H1 (cell line): ENCODE data around the gene PTGES2. TPM values are rescaled to one million over a fixed set of nuclear protein-coding genes. Genes with fewer than 3 reads are reported as not detected.

Experiments
- CTCF ChIA-PET: fragments of 300-600 bp; sonication (Branson Sonifier 250); formaldehyde crosslinking; loops from one replicate; lab custom pipeline; 2021; ENCODE audit not compliant: partially characterized antibody; lab: Charles Lee
- POLR2A ChIA-PET: fragments of 300-600 bp; sonication (Branson Sonifier 250); formaldehyde crosslinking; loops from one replicate; lab custom pipeline; 2021; ENCODE audit warnings: inconsistent platforms; ENCODE audit not compliant: partially characterized antibody; lab: Charles Lee
- DNase-seq, 2 experiments: peaks; one replicate each; pipeline versions ENCODE4 v3.0.0 to v3.0.0-alpha.2; 2010 to 2022; ENCODE audit warnings: low spot score in 2 of 2, low read depth in 1 of 2, mixed read lengths in 1 of 2
- FAIRE-seq: peaks from 2 replicates; lab custom pipeline; 2011; peaks lifted over from hg19 to GRCh38; lab: Jason Lieb, UNC
- H2AFZ ChIP-seq: 2 replicates; pipeline ENCODE4 v1.8.1; 2012; ENCODE audit warnings: low read length, inconsistent platforms
- H2AK5ac ChIP-seq: 2 replicates; pipeline ENCODE4 v1.6.1; 2013; ENCODE audit warnings: low read depth, low read length
- H2BK120ac ChIP-seq: replicated peaks from 2 replicates; pipeline ENCODE3; 2013; ENCODE audit warnings: low read depth, low read length, inconsistent platforms
- H2BK12ac ChIP-seq: 2 replicates; pipeline ENCODE4 v1.6.1; 2013; ENCODE audit warnings: low read depth, low read length
- H2BK15ac ChIP-seq: 2 replicates; pipeline ENCODE4 v1.6.1; 2013; ENCODE audit warnings: low read length
- H2BK20ac ChIP-seq: 2 replicates; pipeline ENCODE4 v1.6.1; 2013; ENCODE audit warnings: low read length
- H2BK5ac ChIP-seq: 2 replicates; pipeline ENCODE4 v1.6.1; 2013; ENCODE audit warnings: low read depth, low read length
- H3K14ac ChIP-seq: 2 replicates; pipeline ENCODE4 v1.6.1; 2013; ENCODE audit warnings: inconsistent platforms; ENCODE audit not compliant: insufficient read length
- H3K18ac ChIP-seq: 2 replicates; pipeline ENCODE4 v1.6.1; 2013; ENCODE audit warnings: low read length; ENCODE audit errors: extremely low read depth
- H3K23ac ChIP-seq: 2 replicates; pipeline ENCODE4 v1.6.1; 2013; ENCODE audit warnings: inconsistent platforms; ENCODE audit not compliant: insufficient read length
- H3K23me2 ChIP-seq: 2 replicates; pipeline ENCODE4 v1.6.1; 2013; ENCODE audit warnings: low read depth, low read length
- H3K27ac ChIP-seq: 2 replicates; pipeline ENCODE4 v1.6.1; 2011; ENCODE audit warnings: low read depth, low read length, inconsistent platforms
- H3K27me3 ChIP-seq, 4 experiments: replicated peaks in 1 of 4; 1 replicate in 1 of 4; 2 replicates in 3 of 4; pipeline versions ENCODE4 v1.6.1 to v1.8.1; 2011 to 2013; ENCODE audit warnings: low read length in 3 of 4, mild to moderate bottlenecking in 3 of 4, inconsistent platforms in 2 of 4, mixed read lengths in 2 of 4, moderate library complexity in 1 of 4; ENCODE audit not compliant: control insufficient read depth in 3 of 4, insufficient read depth in 3 of 4; ENCODE audit errors: extremely low read depth in 1 of 4
- H3K36me3 ChIP-seq, 4 experiments: 2 replicates each; pipeline versions ENCODE4 v1.6.1 to v1.8.1; 2011 to 2013; ENCODE audit warnings: mild to moderate bottlenecking in 4 of 4, low read length in 3 of 4, moderate library complexity in 2 of 4, control low read depth in 1 of 4, inconsistent platforms in 1 of 4; ENCODE audit not compliant: insufficient read depth in 4 of 4, control insufficient read depth in 2 of 4
- H3K4ac ChIP-seq: replicated peaks from 2 replicates; pipeline ENCODE3; 2013; ENCODE audit warnings: low read length, low read depth, mixed read lengths, inconsistent platforms; ENCODE audit not compliant: insufficient read length
- H3K4me1 ChIP-seq, 4 experiments: replicated peaks in 1 of 4; 1 replicate in 1 of 4; 2 replicates in 3 of 4; pipeline versions ENCODE4 v1.6.1 to v1.8.1; 2011 to 2013; ENCODE audit warnings: low read length in 3 of 4, inconsistent platforms in 2 of 4, mixed read lengths in 1 of 4; ENCODE audit not compliant: insufficient read depth in 4 of 4, control insufficient read depth in 3 of 4
- H3K4me2 ChIP-seq, 2 experiments: 2 replicates each; pipeline versions ENCODE4 v1.6.1 to v1.8.1; 2011 to 2013; ENCODE audit warnings: low read depth in 2 of 2, low read length in 2 of 2, control low read depth in 1 of 2, inconsistent platforms in 1 of 2, mild to moderate bottlenecking in 1 of 2; ENCODE audit not compliant: insufficient read depth in 1 of 2
- H3K4me3 ChIP-seq, 4 experiments: fragments of 200-600, 300-600 bp in 1 of 4; sonication (generic), shearing (Covaris generic), sonication (Bioruptor Twin) in 1 of 4; 2 replicates each; pipeline versions ENCODE4 v1.5.1 to v1.8.1; 2011 to 2016; ENCODE audit warnings: low read length in 4 of 4, low read depth in 3 of 4, control low read depth in 2 of 4, inconsistent platforms in 2 of 4, mild to moderate bottlenecking in 2 of 4, mixed read lengths in 1 of 4, moderate library complexity in 1 of 4; ENCODE audit not compliant: insufficient read depth in 2 of 4; ENCODE audit errors: extremely low read depth in 1 of 4
- H3K56ac ChIP-seq: replicated peaks from 2 replicates; pipeline ENCODE3; 2013; ENCODE audit warnings: low read depth, mild to moderate bottlenecking, mixed read lengths, low read length, inconsistent platforms; ENCODE audit not compliant: insufficient read length
- H3K79me1 ChIP-seq: 2 replicates; pipeline ENCODE4 v1.6.1; 2013; ENCODE audit warnings: low read depth, low read length, control low read depth
- H3K79me2 ChIP-seq, 2 experiments: 2 replicates each; pipeline versions ENCODE4 v1.6.1 to v1.8.1; 2012 to 2013; ENCODE audit warnings: low read length in 2 of 2, mild to moderate bottlenecking in 2 of 2, inconsistent platforms in 1 of 2; ENCODE audit not compliant: insufficient read depth in 2 of 2, control insufficient read depth in 1 of 2
- H3K9ac ChIP-seq, 4 experiments: replicated peaks in 1 of 4; 1 replicate in 1 of 4; 2 replicates in 3 of 4; pipeline versions ENCODE4 v1.6.1 to v1.8.1; 2011 to 2013; ENCODE audit warnings: low read depth in 3 of 4, low read length in 3 of 4, control low read depth in 2 of 4, mild to moderate bottlenecking in 2 of 4, moderate library complexity in 2 of 4, inconsistent platforms in 1 of 4; ENCODE audit errors: extremely low read depth in 1 of 4
- H3K9me3 ChIP-seq, 2 experiments: 2 replicates each; pipeline versions ENCODE4 v1.6.1 to v1.8.1; 2012 to 2013; ENCODE audit warnings: mild to moderate bottlenecking in 2 of 2, moderate library complexity in 2 of 2, control low read depth in 1 of 2, inconsistent platforms in 1 of 2, low read depth in 1 of 2, low read length in 1 of 2, mixed read lengths in 1 of 2; ENCODE audit not compliant: insufficient read depth in 2 of 2
- H4K20me1 ChIP-seq, 2 experiments: replicated peaks in 1 of 2; 2 replicates each; pipeline versions ENCODE3 to v1.8.1; 2011 to 2013; ENCODE audit warnings: inconsistent platforms in 2 of 2, low read length in 2 of 2, mild to moderate bottlenecking in 1 of 2; ENCODE audit not compliant: insufficient read depth in 2 of 2, control insufficient read depth in 1 of 2
- H4K5ac ChIP-seq: 2 replicates; pipeline ENCODE4 v1.6.1; 2013; ENCODE audit warnings: low read length, low read depth, mixed read lengths, inconsistent platforms; ENCODE audit not compliant: insufficient read length
- H4K8ac ChIP-seq: 2 replicates; pipeline ENCODE4 v1.8.0; 2013; ENCODE audit warnings: mild to moderate bottlenecking, moderate library complexity, low read length, inconsistent platforms; ENCODE audit not compliant: insufficient read depth; ENCODE audit errors: extremely low read depth
- H4K91ac ChIP-seq: replicated peaks from 2 replicates; pipeline ENCODE3; 2013; ENCODE audit warnings: low read length, mixed read lengths, inconsistent platforms; ENCODE audit not compliant: insufficient read length
- TEAD4 ChIP-seq: IDR thresholded peaks from 2 replicates; pipeline ENCODE4 v1.6.1; 2012; ENCODE audit warnings: low read depth, low read length, inconsistent platforms, mixed read lengths
- WGBS, 2 experiments: shearing (Covaris generic) in 1 of 2; methylation state at CpG; one replicate each; pipeline versions ENCODE4 v1.1.6 to v1.1.7; 2013 to 2015; ENCODE audit warnings: low lambda C conversion rate in 2 of 2, mixed read lengths in 2 of 2, inconsistent platforms in 1 of 2, low coverage in 1 of 2, missing lambda C conversion rate in 1 of 2; ENCODE audit not compliant: insufficient replicate concordance in 2 of 2, insufficient coverage in 1 of 2, insufficient read length in 1 of 2; ENCODE audit errors: extremely low coverage in 1 of 2, missing lambda C conversion rate in 1 of 2; 5-methylcytosine and 5-hydroxymethylcytosine counted together
- polyA plus RNA-seq, 7 experiments: library from polyadenylated mRNA; depleted of rRNA in 3 of 7; stranded (reverse) in 5 of 7; unstranded in 2 of 7; fragments of >200 nt in 5 of 7; fragments of 200-250 nt in 2 of 7; gene quantifications; 1 replicate in 5 of 7; 2 replicates in 1 of 7; 4 replicates in 1 of 7; pipeline versions ENCODE4 v1.2.1 to v1.2.3, GENCODE V29; 2011 to 2013; ENCODE audit warnings: missing spikeins in 2 of 7, mixed read lengths in 2 of 7
- total RNA-seq: library from RNA; stranded (reverse); fragmentation: NEBNext Ultra II Directional; extraction: Animal tissue kit (Norgen Biotek cat#: 25700); gene quantifications from 2 replicates; pipeline ENCODE4 v1.2.1, GENCODE V29; 2021

The PTGES2 gene
- total and polyA plus RNA-seq, 2 of the 8 experiments (the other 6 are each of a cell fraction or from before 2014, with no cell fraction given) = 80.7 to 81.2 TPM

DNA sequence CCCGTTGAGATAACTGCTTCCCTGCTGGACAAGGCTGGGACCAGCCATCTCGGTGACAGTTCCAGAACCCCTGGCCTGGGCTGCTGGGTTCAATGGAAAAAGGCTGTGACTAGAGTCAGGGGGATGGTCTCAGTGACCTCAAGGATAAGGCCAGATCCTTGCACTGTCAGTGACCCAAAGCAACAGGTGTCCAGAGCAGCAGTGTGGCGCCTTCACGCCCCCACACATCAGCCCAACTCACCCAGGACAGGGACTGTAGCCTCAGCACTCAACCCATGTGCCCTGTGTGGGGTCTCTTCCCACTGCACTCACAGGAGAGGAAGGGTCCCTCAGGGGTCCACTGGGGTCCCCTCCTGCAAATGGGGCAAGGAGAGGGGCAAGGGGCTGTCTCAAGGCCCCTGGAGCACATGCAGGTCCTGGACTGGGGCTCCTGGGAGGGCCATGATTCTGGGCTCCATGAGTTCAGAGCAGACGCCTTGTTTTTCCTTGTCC is 21.0 kb upstream of the PTGES2 start:
- no peak for TF ChIP-seq TEAD4
- CTCF ChIA-PET = interaction anchor here (1.1 to 1.2 kb wide), 2 partner anchors 21 to 31 kb away, joined by 4 read pairs; no protein-coding TSS in a partner anchor
- POLR2A ChIA-PET = interaction anchor here (0.7 to 2.2 kb wide), 2 partner anchors 10 to 550 kb away, joined by 3 to 10 read pairs; no protein-coding TSS in a partner anchor

More for the DNA sequence above, 21.0 kb upstream of the PTGES2 start:
- Histone ChIP-seq H3K9ac (no peak overlapping the region), H4K91ac (no peak overlapping the region), H2BK5ac (no peak overlapping the region), H3K27ac (no peak overlapping the region), H3K36me3 (no peaks in the 10 kb centered on the region), H2BK12ac (0 out of 2 replicates have a peak overlapping the region, but pooled peaks have one; percentile 50), H3K79me2 (no peaks in the 10 kb centered on the region), H4K5ac (no peak overlapping the region), H4K8ac (peak overlapping the region; percentile 17; the same call in 1 of the 2 replicates), H3K4ac (no peak overlapping the region), H3K9me3 (no peaks in the 10 kb centered on the region), H3K23ac (no peak overlapping the region), H3K23me2 (no peaks in the 10 kb centered on the region), H2AFZ (no peak overlapping the region), H3K79me1 (no peaks in the 10 kb centered on the region), H2AK5ac (no peak overlapping the region), H2BK15ac (no peak overlapping the region), H3K14ac (no peak overlapping the region), H3K4me3 (no peak overlapping the region), H2BK120ac (no peak overlapping the region), H3K27me3 (no peaks in the 10 kb centered on the region; a peak in 2 of 7 replicates), H3K4me1 (peaks cover 0 to 8% (median 3%) of the 10 kb centered on the region in 4 experiments; a peak in 5 of 7 replicates), H2BK20ac (0 out of 2 replicates have a peak overlapping the region, but pooled peaks have one; percentile 61), H4K20me1 (no peaks in the 10 kb centered on the region), H3K18ac (no peak overlapping the region), H3K56ac (no peak overlapping the region), H3K4me2 (no peak overlapping the region)
- WGBS, 2 experiments = 75% methylated on average over 4 of the region's 5 CpGs; no CpG with 5 or more reads in 1 of the 2 experiments
- FAIRE-seq = no peak
- no peak for DNase-seq
